GM15510 (cell line): Measurements from ENCODE around the gene DIS3L2.

Experiments used
- POLR2A ChIP-seq: IDR thresholded peaks from 3 replicates; pipeline ENCODE4 v1.6.1; 2011; ENCODE audit warnings: borderline replicate concordance; ENCODE audit not compliant: insufficient read length; ENCODE audit errors: extremely low read depth

The DIS3L2 gene

DNA sequence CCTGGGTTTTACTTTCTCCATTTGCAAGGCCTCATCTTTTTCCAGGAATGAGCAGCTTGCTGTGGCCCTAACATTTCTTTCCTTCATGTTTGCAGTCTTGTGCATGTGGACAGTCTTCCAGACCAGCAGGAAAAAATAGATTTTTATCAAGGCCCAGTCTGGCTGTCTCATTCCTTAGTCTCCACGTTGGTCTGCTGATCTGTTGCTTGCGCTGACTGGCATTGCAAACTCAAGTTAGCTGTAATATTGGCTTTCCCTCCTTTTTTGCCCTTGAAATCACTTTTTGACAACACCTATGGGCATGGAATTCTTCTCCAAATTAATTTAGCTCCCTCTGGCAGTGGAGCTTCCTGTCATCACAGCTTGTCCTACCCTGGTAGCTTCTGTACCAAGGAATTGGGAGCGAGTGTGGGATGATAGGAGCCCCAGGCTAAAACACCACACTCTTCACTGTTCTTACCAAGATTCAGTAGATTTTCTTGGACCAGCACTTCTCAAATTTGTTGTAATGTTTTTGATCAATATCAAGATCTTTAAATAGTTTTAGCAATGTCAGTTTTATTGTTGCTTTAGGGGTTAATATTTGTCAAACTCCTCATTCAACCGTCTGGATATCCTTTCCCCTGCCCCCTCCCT is 48.2 kb downstream of the DIS3L2 start:
- no peak for TF ChIP-seq POLR2A

DNA sequence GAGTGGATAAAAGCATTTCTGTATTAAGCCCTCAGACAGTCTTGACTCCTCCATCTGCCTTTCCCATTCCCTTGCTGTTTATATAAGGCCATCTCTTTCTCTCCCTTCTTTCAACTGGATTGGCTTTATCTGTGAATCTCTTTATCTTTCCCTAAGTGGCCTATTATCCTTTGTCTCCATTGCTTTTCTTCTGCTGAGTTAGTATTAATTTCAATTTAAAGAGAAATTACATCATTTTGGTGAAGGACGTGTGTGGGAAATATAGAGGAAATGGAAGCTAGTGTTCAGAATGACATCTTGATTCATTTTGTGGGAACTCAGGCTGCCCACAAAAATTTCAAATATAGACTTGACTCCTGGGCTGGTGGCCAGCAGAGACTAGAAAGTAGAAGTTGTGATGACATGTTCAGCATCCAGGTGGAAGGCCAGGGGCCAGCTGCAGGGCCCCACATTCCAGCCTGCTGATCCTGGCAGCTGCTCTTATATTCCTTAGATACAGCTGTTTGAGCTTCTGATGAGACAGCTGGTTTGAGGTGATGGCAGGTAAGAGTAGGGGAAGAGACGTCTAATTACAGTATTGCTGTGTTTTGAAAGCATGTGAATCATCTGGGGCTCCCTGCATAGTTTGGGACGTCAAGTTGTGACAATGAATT is 52.3 kb downstream of the DIS3L2 start:
- TF ChIP-seq POLR2A, result no peak

DNA sequence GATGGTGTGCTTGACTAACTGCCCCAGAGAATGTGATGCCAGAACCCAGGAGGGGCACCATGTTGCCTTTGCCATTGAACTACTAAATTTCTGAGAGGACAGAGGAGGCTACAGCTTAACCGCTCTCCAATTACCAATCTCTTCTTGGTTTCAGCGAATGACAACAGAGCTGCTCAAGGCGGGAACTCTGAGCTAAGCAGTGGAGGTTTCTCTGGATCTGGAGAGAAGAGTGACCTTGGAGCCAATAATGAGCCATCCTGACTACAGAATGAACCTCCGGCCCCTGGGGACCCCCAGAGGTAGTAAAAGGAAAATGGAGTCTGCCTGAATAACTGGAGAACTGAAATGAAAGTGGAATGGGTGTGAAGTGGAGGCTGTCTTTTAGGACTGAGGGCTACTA is 53.2 kb downstream of the DIS3L2 start:
- TF ChIP-seq POLR2A, result no peak

DNA sequence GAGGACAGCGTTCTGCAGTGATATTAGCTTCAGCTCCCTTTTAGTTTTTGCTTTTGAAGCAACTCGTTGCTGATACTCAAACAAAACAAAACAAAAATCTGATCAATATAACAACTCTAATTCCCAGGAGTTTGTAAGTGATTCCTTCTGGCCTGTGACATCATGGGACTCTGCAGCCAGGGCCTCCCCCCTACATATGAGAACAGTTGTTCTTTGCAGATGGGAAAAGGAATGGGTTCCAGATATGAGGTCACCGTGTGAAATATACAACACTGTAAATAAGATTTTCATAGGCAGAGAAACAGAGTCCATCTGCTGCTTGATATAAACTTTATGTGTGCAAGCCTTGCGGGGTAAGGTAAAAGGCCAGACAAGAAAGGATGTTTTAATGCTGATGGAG is 56.7 kb downstream of the DIS3L2 start:
- no peak for TF ChIP-seq POLR2A

DNA sequence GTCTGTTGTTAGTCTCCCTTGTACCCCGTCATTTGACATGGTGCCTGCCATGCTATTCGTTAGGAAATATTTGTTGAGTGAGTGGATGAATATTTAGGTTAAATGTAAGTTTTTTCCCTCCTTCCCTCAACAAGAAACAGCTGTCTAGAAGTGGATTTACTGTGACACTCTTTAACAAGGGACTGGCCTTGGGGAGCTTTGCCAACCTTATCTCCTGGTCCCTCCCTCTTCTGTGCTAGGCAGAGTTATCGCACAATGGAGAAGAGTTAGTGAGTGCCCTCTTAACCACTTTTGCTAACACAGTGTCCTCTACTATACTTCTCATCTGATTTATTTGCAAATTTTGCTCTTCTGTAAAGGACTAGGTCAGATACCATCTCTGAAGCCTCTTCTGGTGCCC is 61.2 kb downstream of the DIS3L2 start:
- TF ChIP-seq POLR2A, result no peak

DNA sequence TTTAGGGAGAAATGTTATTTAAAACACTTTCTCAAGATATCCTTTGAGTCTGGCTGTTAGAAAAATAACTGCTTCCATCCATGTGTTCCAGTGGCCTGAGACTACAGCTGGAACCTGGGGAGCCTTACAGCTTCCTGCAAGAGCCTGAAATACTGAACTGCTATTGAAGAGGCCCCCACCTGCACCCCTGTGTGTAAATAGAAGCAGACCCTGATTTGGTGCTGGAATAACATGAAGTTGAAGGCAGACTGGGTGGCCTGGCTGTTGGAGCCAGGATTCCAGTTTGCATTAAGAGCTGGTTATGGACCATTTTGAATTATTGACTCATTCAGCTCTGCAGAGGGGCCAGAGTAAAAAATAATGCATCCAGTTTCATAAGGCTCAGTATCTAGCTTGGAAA is 61.9 kb downstream of the DIS3L2 start:
- no peak for TF ChIP-seq POLR2A

DNA sequence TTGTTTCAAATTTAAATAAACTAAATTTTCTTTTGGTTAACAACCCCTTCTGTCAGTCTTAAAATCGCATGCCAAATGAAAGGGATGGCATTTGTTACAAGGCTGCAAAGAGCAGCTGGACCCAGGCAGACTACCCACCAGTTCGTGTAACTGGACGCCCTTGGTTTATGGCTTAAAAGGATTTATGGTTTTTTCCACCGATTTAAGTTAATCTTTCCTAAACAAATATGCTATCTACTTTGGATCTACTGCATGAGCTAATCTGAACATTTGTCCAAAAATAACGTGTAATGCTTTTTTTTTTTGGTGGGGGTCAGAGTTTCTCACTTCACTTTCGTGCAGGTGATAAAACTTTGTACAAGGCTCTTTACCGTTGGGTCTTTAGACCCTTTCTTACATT is 62.9 kb downstream of the DIS3L2 start:
- no peak for TF ChIP-seq POLR2A

DNA sequence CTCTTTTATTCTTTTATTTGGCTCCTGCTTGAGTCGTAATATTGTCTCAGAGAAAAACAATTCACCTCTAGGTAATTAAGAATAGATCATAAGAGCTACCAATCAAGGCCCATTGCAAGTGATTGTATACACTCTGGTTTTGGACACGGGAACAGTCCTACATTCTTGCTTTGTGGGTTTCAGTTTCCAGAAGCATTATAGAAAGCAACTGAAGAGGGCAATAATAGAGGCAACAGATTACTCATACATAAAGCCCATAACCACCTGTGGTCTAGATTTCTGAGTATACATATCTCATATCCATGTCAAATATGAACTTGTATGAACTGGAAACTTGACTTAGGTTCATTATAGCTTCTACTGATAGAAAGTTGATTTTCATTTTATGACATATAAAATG is 65.4 kb downstream of the DIS3L2 start:
- TF ChIP-seq POLR2A, result no peak

DNA sequence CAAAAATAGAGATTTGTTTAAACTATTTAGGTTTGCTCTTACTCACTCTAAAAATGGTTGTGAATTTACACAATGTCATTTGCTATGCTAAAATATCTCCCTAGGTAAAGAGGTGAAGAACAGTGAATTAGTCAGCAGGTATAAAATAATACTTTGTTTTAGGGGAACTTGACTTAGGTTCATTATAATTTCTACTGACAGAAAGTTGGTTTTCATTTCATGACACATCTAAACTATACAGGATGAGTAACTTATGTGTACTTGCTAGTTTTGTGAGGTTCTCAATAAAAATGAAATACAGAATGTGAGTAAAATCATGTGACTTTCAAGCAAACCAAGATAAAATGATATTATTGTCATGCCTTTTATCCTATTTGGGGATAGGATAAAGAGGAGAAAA is 66.0 kb downstream of the DIS3L2 start:
- no peak for TF ChIP-seq POLR2A

DNA sequence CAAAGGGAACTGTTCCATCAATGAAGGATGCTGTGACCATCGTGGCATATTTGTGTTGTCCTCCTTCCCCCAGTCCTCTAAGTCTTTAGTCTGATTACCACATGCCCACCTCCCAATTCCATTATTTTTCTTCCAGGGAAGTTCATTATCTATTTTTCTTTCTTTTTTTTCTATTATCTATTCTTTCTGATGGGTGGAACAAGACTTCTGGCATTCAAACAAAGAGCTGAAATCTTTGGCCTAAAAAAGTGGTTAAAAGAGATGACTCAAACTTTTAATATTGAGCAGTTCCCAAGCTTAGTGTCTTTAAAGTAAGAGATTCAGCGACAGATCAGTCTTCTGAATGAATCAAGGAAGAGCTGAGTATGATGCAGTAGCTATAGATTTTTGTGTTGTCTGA is 66.6 kb downstream of the DIS3L2 start:
- no peak for TF ChIP-seq POLR2A

DNA sequence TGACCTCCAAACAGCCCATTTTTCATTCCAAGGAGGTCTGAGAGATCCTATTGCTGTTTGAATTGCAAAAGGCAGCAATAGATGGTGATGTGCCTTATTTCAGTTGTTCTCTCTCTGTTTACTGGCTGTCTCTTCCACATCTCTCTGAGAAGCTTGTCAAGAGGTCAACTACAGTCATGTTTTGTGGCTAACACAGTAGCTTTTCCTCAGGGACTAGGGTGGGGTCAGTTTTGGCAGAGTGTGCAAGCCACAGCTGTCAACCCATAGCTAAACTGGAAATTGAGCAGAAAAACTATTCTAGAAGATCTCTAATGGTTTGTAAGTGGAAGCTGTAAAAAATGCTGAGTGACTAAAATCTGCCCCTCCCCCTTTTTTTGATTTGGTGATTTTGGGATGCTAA is 67.1 kb downstream of the DIS3L2 start:
- no peak for TF ChIP-seq POLR2A

DNA sequence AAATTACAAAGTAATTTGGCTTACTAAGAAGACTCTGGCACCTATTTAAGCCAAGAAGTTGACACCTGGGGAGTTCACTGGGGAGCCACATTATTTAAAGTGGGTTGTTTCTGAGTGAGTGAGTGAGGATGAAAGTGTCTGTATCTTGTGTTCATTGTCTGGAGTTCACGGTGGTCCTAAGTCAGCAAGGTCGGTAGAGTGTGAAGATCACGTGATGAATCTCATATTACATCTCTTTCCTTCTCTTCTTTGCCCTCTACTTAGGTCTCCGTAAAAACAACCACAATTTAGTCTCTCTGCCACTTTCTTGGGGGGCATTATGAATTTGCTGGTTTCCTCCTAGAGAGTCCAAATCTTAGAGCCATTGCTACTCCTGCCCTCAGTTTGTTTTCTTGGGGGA is 67.8 kb downstream of the DIS3L2 start:
- no peak for TF ChIP-seq POLR2A

DNA sequence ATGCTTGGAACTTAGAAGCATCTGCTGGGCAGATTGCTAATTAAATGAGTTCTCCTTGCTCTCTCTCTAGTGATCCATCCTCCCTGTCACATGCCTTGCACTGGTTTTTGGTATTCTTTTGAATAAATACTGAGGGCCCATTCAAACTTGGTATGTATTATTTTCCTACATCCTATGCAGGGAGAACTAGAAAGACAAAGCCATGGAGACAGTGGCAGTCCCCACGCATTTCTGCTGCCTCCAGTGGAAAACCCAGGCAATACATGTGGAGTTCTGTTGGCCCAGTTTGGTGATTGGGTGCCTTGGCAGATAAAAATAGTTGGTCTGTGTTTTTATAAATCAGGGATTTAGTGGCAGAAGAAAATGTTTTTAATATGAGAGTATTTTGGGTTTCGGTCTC is 68.7 kb downstream of the DIS3L2 start:
- no peak for TF ChIP-seq POLR2A

DNA sequence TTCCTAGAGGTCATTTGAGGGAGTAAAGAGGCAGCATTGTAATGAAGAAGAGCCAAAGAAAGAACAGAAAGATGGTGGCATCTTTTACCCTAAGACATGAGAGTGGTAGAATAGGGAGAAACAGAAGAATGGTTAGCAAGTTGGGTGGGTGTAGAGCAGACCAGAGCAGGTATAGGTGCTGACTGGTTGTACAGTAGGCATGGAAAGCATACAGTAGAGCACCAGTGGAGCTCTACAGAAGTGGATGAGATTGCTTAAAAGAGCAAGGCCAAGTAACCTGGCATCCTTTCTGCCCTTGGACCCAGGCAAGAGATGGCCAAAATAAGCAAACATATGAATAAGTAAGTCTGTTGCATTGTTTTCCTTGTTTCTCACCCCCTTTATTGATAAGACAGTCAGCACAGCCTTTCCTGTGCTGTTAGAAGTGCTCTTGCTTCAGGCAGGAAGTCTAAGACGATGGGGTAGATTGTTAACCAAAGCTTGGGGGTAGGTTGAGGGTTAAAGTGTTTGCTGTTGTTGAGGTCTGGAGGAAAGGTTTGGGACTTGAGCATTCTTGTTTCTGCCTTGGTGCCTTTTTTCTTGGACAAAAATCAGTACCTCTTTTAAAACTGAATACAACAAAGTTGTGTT is 76.9 kb downstream of the DIS3L2 start:
- no peak for TF ChIP-seq POLR2A

DNA sequence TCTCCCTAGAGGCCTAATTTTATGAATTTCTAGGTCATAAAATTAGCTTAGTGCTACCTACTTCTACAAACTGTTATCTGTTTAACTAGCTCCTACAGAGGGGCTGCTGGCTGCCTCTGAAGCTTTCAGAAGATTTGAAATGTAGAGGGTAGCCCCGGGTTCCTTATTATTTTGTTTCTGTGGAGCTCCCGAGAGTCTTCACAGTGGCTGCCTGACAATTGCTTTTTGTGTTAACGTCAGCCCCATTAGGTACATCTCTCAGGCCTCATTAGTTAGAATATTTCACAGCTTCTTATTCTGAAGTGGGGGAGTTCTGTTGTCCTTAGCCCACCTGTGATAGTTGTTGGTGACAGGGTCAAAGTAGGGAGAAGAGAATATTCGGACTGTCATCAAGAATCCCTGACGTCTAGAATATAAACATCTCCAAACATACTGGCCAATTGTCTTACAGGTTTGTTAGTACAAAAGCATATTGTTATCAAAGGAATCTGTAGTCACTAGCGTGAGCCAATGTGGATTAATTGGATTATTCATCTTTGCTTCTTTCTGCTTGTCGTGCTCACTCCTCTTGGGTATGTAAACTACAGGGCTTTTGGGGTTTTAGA is 77.5 kb downstream of the DIS3L2 start:
- TF ChIP-seq POLR2A, result no peak
